Bronchial smooth muscle cell (primary cell): Measurements from ENCODE around the gene CD72. TPM values are rescaled to one million over a fixed set of nuclear protein-coding genes. Genes with fewer than 3 reads are reported as not detected.

ENCODE experiments used
- total RNA-seq: library from RNA; depleted of rRNA; stranded (reverse); fragments of >200 nt; gene quantifications from 2 replicates; pipeline ENCODE4 v1.2.1, GENCODE V29; 2014

The CD72 gene, protein sequence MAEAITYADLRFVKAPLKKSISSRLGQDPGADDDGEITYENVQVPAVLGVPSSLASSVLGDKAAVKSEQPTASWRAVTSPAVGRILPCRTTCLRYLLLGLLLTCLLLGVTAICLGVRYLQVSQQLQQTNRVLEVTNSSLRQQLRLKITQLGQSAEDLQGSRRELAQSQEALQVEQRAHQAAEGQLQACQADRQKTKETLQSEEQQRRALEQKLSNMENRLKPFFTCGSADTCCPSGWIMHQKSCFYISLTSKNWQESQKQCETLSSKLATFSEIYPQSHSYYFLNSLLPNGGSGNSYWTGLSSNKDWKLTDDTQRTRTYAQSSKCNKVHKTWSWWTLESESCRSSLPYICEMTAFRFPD
- total RNA-seq, result 1.3 and 1.9 TPM in 2 replicates

DNA sequence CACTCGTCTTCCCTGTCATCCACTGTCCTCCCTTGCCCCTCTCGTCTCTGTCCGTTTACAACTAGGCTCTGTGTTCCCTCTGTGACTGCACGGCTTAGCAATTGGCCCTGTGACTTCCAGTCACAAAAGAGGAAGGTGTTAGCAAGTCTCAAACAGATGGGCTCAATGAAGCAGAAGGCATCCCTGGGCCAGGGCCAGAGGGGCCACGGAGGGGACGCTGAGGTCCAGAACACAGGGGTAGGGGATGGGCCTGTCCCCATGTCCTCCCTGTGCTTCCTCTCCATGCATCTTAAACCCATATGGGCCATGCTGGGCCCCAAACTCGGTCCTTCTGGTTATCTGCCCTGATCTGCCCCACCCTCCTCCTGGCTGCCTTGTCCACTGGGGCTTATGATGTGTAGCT, at the start of gene CD72:
CD72 (minus strand) TSS at position 89 of the 403 bp plus-strand sequence. CDS start 110 bp downstream, outside the sequence.

DNA sequence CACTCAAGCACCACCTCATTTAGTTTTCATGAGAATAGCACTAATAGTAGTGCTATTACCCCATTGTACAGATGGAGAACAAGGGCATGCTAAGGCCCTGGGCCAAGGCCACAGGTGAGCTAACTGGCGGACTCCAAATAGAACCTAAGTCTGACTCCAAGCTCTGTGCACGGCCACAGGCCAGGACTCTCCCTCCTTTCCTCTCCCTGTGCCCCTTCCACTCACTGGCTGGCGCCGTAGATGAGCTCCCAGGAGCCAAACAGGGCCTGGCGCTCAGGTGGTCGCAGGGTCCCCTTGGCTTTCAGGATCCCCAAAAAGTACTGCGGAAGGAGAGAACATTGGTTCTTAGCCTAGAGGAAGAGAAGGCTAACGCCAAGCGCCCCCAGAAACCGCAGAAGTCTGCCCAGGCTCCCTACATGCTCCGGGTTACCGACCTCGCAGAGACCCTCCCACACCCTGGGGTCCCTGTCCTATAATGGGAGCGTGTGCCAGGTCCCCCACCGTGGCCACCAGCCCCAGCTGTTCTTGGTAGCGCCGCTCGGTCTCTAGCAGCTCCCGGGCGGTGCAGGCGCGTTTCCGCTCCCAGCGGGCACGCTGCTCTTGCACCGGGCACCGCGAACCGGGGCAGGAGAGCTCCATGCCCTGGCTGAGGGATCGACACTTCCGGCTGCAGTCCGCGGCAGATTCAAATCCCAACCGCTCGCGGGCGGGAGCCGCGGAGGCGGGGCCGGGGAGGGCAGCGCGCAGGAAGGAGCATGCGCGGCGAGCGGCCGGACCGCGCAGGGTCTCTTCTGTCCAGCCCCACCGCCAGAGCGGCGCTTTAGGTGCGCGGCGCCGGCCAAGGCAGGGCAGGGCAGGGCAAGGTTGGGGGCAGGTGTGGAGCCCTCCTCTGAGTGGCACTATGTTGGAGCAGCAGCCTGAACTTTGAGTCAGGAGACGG, 46.6 kb upstream of the CD72 start, which contains the start of gene ARHGEF39:
ARHGEF39 (minus strand) TSS at position 665 of the 940 bp plus-strand sequence; CDS start at position 639, 26 bp downstream.

DNA sequence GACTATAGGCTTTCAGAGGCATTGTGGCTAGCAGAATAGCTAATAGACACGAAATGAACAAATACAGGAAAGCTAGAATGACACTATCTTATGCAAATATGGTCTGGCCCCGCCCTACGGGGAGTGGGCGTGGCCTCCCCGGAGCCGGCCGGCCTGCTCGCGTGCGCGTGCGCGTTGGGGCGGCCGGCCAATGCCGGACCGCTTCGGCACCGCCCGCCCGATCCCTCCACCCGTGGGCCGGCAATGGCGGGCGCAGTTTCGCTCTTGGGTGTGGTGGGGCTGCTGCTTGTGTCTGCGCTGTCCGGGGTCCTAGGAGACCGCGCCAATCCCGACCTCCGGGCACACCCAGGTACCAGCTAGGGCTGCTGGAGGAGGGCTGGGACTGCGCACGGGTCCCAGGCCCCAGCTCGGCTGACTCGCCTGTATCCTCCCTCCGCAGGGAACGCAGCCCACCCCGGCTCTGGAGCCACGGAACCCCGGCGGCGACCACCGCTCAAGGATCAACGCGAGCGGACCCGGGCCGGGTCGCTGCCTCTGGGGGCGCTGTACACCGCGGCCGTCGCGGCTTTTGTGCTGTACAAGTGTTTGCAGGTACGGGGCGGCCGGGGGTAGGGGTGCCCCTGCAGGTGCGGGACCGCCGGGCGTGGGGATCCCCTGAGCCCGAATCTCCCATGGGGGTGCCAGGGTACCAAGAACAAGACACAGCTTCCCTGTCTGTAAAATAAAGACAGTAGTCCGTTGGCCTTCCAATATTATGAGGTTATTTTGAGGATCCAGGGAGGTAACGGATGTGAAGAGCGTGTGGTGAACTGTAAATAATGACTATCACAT, 40.1 kb upstream of the CD72 start, which contains the start of gene CCDC107:
CCDC107 (plus strand) TSS at position 156 of the 831 bp plus-strand sequence; CDS start at position 244, 88 bp downstream.

DNA sequence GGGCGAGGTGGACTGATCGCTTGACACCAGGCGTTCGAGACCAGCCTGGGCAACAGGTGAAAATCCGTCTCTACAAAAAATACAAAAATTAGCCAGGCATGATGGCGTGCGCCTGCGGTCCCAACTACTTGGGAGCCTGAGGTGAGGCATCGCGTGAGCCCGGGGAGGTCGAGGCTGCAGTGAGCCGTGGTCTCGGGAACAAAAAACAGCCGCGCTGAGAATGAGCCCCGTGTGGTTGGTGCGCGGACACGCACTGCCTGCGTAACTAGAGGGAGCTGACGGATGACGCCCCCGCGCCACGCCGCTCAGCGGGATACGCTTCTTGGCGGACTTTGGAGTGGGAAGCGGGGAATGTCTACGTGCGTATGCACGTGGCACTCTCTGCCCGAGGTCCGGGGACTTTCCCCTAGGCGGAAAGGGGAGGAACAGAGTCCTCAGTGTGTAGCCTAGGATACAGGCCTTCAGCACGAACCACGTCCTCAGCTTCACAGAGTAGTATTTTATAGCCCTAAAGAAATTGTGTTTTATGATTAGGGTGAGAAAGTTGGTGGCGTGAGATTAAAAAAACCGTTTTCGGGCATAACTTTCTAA, 39.4 kb upstream of the CD72 start, which contains the start of gene RMRP:
RMRP (minus strand) TSS at position 474 of the 591 bp plus-strand sequence.

DNA sequence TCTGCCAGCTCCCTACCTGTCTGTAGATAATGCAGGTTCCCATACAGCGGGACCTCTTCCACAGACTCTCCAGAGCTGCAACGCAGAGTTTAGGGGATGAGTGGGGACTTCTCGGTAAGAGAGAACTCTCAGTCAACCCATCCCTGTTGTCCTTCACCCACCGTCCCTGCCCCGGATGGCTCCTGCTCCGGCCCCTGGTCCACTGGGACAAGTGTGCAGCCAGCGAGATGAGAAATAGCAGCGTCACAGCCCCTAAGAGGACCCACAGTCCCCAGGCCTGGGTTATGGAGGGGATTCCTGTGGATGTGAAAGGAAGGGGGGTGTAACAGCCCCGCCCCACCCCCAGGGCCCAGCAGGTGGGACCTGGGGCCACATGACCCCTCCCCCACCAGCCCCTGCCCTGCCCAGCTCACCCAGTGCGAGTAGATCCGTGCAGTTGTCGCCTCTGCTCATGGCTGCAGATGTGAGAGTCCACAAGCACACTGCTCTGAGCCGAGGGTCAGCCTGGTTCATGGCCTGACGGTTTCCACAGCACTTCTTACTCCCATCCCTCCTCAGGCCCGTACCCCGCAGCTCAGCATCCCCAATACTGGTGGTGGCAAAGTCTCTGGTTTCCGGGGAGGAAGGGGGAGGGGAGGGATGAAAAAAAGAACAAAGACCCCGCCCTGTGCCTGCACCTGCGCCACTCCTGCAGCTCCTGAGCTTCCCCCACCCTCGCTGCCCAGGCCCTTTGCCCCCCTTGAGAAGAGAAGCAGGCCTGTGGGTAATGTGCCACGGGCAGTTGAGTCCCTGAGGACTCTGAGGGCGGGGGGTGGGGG, 32.3 kb upstream of the CD72 start, which contains the start of gene SIT1:
SIT1 (minus strand) TSS at position 591 of the 818 bp plus-strand sequence; CDS start at position 513, 78 bp downstream.

DNA sequence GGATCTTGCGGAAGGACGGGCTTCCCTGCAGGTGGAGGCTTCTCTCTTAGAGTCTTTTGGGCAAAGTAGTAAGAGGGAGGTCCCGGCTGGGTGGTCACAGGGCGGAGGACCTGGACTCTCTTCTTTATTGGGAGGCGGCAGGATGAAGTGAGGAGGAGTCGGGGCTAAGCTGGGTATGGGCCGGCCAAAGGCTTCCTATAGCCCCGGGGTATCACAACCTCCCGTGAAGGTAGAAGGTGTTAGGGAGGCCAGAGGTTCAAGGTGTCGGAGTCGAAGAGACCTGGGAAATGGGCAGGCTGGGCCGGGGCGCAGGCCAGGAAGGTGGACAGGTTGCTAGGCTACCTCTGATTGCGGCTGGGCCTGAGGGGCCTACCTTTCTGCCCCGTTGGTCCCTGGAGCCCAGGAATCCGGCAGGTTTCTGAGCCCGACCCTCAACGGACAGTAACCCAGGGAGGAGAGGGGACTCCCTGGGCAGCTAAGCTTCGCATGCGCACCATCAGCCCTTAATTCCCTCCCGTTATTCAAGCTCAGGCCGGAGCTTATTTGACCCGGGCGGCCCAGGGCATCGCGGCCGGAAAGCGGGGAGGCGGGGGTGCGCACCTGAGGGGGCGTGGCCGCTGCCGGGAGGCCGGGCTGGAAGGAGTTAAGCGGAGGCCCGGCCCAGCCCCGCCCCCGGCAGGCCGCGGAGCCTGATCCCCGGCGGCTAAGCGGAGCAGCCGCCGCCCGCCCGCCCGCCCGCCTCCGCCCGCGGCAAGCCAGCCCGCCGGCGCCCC, 13.4 kb downstream of the CD72 start, which contains the start of gene TESK1:
TESK1 (plus strand) TSS at position 685 of the 773 bp plus-strand sequence. CDS start 358 bp downstream, outside the sequence.

Other genes with a start within 250 kb of the CD72 start
- gene RUSC2, start 128.3 kb downstream of the CD72 start, total RNA-seq, result 10.4 and 12.7 TPM in 2 replicates
- gene TESK1, start 13.2 kb downstream of the CD72 start, total RNA-seq, result 7.3 and 11.9 TPM in 2 replicates
- 0.32 TPM in 1 of 2 replicates, not detected in the other for gene SIT1, start 32.5 kb upstream of the CD72 start, total RNA-seq
- gene RMRP, start 39.6 kb upstream of the CD72 start, total RNA-seq, result 67,158 and 134,448 TPM in 2 replicates
- gene CCDC107, start 39.9 kb upstream of the CD72 start, total RNA-seq, result 10.8 and 11.7 TPM in 2 replicates
- under 0.01 and 0.32 TPM in 2 replicates for gene ARHGEF39, start 46.8 kb upstream of the CD72 start, total RNA-seq
- gene CA9, start 55.5 kb upstream of the CD72 start, total RNA-seq, result 0.86 and 1.7 TPM in 2 replicates
- 925 and 1,339 TPM in 2 replicates for gene TPM2, start 71.5 kb upstream of the CD72 start, total RNA-seq
- 209 and 221 TPM in 2 replicates for gene TLN1, start 113.8 kb upstream of the CD72 start, total RNA-seq
- 42.9 and 50.1 TPM in 2 replicates for gene CREB3, start 114.3 kb upstream of the CD72 start, total RNA-seq
- gene GBA2, start 130.8 kb upstream of the CD72 start, total RNA-seq, result 13.9 and 21.4 TPM in 2 replicates
- 10.2 and 10.6 TPM in 2 replicates for gene RGP1, start 130.9 kb upstream of the CD72 start, total RNA-seq
- not detected in 2 replicates for gene MSMP, start 135.9 kb upstream of the CD72 start, total RNA-seq
- gene NPR2, start 173.2 kb upstream of the CD72 start, total RNA-seq, result 25.7 and 28.2 TPM in 2 replicates
- gene SPAG8, start 193.8 kb upstream of the CD72 start, total RNA-seq, result 1.5 and 1.6 TPM in 2 replicates
- 27.3 and 27.7 TPM in 2 replicates for gene HINT2, start 196.6 kb upstream of the CD72 start, total RNA-seq
- not detected in 2 replicates for gene FAM221B, start 210.3 kb upstream of the CD72 start, total RNA-seq
- 2.4 and 2.7 TPM in 2 replicates for gene TMEM8B, start 210.8 kb upstream of the CD72 start, total RNA-seq